ENCODE measurements around the gene TXNRD3.

Gene TXNRD3

DNA sequence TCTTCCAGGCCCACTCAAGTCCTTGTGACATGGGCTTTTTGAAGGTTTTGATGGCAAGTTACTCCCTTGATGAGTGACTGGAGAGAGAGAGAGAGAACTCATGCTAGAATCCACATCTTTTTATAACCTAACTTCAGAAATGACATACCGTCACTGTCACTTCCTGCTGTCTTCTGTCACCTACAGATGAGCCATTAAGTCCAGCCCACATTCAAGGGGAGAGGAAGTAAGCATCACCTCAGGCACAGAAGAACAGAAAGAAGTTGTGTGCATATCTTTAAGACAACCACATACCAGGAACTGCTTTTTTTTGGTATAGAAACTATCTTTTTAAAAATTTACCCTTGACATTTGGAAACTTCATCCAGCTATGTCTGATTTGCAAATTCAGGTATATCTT, 16.6 kb upstream of the TXNRD3 start:
- no peak for DNase-seq

DNA sequence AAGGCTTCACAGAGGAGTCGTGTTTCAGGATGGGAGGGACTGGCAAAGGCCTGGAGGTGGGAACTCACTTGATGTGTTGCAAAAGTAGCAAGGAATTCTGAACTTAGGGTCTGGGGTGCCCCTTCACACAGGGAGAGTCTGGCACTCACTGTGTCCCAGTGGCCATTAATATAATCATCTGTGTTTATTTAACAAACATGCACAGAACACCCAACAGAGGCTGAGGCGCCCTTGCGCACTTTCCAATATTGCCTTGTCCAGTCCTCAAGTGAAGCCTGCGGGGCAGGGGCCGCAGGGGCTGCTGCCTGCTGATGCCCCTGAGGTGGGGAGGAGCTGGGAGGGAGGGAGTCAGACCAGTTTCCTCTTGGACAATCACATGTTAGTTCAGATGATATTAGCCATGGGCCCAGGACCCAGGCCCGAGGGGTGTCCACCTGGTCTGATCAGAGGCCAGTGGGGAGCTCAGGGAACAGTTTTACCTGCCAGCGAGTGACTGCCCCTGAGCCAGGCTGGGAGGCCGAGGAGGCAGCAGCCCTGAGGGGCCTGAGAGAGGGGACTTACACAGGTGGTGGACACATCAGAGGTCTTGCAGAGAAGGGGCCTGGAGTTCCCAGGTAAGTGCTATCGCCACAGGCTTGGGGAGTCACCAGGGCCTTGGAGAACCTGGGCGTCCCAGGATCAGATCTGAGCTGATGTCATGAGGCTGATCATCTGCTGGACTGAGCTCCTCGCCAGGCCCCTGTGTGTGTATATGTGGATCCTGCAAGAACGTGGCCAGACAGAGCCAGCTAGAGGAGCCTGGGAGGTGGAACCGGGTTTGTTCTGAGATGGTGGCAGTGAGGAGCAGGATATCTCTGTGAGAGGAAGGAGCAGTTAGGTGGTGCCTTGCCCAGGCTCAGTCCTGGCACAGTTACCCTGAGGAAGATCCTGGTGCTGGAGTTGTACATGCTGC, 13.8 kb upstream of the TXNRD3 start:
- DNase-seq, result no peak

DNA sequence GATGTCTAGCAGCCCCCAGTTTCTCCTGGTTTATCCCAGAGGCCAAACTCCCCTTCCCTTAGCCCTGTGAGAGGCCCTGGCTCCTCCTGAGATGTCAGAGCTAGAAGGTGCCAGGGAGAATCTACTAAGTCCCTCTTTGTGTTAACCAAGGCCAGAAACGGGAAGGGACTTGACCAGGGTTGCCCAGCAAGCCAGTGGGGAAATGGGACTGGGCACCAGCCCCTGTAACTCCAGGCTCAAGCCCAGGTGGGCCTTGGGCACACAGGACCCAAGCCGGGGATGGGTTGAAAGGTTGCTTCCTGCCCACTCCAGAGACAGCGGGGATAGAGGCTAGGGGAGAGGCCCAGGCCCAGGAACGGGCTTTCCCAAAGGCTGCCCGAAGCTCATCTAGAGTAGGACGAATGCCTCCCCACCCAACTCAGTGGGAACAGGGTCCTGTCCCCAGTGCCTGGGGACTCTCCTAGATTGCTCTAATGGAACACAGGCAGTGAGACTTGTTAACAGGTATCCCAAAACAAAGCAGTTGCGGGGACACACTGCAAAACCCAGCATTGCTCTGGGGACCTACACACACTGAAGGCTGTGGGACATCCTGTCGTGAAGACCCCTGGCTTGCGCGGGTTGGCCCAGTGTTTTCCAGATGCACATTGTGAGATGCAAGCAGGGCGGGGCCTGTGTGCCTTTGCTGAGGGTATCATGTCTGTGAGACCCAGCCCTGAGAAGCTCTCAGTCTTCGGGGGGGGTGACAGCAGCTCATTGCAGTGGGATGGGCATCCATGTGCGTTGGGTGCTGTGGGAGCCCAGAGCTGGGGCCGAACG, 12.9 kb upstream of the TXNRD3 start:
- DNase-seq, result no peak

DNA sequence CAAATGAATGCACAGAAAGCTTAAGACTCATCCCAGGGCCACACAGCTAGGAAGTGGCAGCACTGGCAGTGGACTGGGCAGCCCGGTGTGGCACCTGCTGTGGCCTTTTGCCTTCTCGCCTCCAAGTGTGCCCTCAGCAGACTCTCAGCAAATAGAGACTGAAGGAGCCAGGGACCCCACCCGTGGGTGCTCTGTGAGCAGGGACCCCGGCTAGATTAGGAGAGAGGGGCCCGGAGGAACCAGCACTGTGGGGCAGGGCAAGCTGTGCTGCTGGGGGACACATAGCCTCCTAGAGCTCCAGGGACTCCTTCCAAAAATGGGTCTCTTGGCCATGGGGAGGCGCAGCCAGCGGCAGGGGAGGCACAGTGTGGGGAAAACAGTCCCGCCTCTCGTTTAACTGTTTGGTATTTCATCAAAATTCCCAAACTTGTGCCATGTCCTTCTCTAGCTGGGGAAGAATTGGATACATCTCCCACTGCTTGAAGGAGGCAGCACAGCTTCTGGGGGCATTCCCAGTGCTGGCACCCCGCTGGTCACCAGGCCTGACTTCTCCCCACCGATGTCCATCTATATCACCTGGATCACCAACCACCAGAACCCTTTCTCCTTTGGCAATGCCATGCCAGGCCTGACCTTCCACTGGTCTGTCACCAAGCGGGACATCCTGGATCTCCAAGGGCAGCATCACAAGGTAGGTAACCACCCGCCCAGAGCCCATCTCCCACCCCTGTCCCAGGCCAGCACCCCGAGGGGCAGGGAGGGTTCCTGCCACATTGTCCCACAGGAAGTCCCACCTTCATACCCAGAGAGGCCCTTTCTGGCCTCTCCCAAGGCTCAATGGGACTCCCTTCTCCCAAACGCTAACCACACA, 12.0 kb upstream of the TXNRD3 start:
- no peak for DNase-seq

DNA sequence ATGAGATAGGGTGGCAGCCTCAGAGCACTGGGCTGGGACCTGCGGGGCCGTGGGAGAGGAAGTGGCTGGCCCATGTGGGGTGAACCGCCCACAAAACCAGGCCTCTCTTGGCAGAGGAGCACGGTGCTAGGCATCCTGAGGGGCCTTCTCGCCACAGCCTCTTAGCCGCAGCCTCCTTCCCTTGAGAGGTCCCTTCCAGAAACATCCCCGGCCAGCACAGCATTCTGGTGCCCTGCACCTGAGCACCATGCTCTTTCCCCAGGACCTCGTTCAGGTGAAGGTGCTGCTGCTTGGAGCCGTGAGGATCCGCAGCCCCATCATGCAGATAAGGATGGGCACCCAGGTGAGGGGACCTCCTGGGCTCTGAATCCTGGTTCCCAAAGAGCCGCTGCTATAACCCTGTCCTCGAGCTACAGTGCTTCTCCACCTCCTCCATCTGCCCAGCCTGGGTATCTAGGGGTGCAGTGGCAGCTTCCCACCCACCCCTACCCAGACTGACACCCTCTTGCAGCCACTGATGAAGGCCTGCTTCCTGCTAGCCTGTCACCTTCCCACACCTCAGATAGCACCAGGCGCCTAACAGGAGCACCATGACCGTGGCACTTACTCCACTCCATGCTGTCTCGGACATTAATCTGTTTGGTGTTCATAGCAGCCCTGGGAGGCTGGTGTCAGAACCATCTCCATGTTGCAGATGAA, 11.2 kb upstream of the TXNRD3 start:
- no peak for DNase-seq

DNA sequence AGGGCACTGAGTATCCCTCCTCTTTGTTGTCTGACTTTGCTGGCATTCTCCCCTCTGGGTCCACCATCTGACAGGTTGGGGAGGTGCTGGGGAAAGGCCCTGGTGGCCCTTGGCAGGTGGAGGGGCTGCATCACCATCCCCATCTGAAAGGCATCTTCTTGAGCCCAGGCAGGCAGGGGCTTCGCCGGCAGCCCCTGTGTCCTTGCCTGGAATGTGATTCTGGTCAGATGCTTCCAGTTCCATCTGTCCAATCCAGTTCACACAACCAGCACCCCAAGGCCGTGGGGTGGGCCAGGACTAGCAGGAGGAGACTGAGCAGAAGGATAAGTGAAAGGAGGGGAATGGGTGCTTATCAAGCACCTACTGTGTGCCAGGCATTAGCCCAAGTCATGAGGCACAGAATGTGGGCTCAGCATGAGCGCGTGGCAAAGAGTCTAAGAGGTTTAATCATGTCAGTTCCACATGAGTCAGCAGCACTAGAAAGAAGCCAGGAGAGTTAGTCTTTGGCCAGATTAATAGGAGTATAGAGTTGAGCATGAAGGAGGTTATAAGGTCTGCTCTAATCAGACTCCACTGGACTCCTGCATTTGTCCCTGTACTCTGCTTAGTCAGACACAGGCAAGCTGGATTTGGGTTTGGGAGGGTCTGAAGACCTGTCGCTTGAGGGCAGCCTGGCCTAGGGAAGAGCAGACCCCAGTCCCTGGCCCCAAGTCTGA, 10.5 kb upstream of the TXNRD3 start:
- DNase-seq, result no peak

DNA sequence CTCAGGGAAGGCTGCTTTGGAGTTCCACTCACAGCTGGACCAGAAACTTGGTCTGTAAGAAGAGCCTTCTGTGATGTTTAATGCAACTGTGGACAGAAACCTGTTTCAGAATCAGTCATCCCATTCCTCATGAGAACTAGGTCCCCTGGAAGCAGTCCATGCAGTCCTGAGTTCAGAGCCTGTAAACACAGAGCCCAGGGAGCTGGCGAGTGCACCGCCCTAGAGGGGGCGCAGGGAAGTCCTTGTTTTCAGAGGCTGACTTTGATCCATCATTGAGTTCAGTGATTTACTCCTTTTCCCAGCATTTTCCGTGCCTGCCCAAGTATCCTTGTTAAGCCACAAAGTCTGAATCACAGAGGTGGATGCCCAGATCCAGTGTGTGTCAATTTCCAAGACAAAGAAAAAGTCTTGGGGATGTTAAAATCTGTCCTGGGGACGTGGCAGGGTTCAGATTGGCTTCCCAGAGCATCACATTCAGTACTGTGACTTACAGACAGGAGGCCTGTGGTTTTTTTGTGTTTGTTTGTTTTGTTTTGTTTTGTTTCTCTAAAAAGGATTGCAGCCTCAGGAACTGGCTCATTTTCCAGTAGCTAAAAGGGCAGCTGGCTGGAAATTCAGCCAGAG, 9.8 kb upstream of the TXNRD3 start:
- no peak for DNase-seq

DNA sequence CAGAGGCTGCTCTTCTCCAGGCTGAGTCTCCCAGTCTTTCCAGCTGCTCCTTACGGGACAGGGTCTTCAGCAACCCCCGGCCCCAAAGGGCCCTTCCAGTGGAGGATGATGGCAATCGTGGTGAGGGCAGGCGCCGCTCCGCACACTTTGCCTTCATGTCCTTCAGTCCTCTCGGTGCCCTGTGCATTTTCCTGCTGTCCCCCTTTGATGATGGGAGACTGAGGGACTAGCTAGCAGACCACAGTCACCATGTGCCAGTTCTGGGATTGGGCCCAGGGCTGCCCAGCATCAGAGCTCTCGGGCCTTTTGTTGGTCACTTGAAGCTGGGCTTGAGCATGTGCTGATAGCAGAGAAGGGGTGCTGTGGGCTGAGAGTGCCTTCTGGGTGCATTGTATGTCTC, 8.8 kb upstream of the TXNRD3 start:
- no peak for DNase-seq

DNA sequence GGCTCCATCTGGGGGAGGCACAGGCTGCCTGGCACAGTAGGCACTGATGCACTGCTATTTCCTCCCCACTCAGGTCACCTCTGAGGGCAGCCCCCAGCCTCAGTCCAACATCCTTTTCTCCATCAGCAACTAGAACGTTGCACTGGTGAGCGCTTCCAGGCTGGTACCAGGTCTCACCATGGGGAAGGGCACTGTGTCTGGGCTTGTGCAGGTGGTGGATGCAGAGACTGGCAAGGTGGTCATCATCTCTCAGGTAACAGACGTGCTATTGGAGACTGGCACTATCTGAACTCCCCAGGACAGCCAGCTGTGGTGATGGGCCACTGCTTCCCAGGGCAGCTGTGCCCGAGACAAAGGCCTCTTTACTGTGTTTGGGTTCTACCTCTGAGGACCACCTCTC, 8.3 kb upstream of the TXNRD3 start:
- no peak for DNase-seq

DNA sequence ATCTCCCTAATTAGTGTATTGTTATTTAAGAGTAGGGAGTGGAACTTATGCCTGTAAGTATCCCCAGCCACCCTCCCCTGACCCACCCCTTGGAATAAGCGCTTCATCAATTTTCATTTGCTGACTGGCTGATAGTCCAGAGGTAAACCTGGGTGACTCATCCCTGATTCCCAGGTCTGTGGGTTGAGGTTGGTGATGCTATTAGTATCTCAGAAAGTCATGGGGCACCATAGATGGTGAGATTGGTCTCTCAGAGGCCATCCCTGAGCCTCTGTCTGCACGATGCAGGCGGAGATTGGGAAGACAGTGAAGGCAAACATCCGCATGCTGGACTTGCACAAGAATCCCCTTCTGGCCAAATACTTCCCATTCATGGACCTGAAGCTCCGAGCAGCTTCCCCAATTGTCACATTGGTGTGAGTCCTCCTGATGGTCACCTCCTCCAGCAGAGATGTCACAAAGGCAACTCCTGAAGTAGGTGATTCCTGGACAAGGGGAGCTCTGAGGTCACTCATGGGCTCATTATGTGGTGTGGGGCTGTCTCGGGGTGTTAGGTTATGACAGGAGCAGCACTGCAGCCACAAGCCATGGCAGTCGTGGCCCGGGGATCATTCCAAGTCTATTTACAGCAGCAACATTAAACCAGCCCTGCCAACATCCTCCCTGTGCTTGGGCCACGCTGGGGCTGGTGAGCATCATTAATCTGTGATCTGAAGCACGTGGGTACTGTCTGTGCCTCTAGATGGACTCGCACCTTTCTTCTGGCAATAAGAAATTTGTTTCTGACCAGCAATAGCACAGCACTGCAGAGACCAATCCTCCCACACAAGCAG, 6.8 kb upstream of the TXNRD3 start:
- DNase-seq, result no peak

DNA sequence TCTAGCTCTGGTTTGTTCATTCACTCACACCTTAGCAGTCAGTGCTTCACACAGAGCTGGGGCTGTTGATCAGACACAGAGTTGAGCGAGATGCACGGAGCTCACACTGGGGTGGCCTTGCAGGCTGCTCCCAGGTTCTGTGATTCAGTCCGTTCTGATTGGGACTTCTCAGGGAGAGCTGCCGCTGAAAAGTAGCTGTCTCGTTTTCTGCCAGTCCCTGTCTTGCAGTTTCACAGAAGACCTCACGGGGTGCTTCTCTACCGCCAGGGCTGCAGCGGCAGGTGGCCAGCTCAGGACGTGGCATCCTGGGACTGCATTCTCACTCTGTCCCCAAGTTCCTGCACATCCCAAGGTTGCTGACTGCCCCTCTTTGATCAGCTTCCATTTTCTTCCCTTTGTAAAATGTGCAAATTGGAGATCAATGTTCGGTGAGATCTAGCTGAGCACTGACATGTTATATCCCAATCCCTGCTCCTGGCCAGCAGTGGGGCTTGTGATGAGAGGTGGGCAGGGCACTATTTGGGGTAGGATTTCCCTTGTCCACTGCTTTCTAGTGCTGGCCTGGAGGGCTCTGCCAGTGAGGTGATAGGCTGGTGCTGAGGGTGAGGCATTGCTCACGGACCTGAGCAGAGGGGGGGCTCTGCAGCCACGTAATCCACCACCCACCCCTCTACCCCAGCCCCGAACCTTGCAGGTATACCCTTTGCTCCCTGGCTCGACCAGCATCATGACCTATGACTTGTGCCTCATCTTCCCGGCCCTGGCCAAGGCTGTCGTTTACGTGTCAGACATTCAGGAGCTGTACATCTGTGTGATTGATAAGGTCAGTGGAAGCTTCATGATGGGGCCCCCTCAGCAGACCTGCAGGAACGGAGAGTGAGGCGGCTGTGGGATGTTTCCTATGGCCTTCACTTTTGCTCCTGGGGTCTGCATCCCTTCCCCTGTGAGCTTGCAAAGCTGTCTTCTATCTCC, 5.3 kb upstream of the TXNRD3 start:
- no peak for DNase-seq

DNA sequence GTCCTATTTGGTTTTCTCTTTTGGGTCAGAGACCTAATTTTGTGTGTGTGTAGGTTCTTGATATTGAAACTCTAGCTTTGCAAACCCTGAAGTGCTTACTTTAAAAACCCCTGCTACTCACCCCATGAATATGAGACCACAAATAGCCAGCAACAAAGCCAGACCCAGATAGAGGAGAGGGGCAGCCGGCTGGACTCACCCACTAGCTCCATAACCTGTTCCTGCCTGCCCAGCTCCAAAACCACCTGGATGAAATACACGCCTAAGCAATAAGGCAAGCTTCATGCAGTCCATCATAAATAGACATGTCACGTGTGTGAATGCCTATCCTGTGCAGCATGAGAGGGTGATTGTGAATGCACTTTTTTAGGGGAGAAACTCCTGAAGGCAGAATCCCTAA, 3.7 kb upstream of the TXNRD3 start:
- no peak for DNase-seq

DNA sequence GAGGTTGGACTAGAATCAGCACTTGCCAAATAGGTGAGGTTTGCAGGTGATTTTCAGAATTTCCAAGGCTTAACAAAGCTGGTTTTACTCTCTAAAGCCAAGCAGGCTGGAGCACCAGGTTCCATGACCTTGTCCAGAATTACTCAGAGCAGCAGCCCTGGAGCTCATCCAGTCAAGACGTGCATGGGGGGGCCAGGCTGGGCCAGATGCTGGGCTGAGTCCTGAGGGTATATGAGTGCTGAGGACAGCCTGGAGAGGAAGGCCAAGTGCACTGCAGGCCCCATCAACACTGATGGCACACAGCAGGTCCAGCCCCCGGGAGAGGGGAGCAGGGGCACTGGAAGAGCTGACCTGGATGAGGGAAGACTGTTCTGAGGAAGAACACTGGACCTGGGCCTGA, 3.0 kb upstream of the TXNRD3 start:
- DNase-seq, result no peak

DNA sequence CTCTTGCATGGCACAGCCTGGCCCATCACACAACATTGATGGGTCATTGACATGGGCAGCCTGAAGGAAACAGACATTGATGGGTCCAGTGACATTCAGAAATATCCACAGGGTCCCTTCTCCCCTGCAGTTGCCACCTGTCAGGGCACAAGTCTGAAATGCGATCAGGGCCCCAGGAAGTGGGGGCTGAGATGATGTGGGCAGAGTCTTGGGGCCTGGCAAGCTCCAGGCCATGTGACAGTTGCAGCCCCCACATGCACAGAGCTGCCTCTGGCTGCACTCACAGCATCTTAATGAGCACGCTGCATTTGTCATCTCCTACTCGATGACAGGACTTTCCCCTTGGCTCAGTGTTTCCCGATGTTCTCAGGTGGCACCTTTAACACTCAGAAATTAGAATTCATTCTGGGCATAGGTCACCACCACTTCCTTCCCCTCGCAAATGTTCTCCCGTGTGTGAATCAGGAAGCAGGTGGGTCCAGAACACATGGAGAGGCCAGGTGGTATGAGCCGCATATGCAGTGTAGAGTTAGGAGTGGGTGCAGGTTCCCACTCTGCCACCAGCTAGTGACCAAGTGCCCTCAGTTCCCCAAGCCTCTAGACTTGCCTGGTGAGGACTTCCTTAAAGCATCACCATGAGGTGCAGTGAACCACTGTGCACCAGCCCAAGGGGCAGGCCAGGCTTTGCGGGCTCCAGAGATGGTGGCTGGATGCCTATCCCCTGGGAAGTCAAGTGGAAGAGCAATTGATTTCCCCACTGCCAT, 1.6 kb upstream of the TXNRD3 start:
- DNase-seq, result no peak

DNA sequence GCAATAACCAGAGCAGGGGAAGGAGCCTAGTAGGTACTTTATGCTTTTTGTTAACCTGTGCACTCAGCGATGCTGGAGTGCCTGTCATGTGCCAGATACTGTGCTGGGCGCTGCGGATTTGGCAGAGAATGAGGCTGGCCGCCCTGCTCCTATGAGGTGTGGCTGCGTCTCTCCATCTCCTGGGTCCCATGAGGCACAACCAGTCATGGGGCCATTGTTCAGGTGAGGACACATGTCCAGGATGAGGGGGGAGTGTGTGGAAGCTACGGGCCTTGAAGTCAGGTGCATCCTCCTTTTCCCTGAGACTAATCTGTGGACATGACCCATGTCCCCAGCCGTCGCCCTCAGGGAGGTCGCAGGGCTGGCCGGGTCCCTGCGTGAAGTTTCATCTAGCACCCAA, 963 bp upstream of the TXNRD3 start:
- no peak for DNase-seq

DNA sequence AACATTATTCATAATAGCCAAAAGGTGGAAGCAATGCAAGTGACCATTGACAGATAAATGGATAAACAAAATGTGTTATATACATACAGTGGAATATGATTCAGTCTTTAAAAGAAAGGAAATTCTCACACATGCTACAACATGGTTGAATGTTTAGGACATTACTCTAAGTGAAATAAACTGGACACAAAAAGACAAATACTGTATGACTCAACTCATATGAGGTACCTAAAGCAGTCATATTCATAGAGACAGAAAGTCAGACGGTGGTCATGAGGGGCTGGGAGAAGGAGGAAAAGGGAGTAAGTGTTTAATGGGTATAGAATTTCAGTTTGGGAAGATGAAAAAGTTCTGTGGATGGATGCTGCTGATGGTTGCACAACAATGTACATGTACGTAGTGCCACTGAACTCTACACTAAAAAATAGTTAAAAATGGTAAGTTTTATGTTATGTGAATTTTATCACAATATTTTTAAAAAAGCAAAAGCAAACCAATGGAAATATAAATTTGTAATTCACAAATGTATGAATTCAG, 5.3 kb downstream of the TXNRD3 start:
- no peak for DNase-seq

DNA sequence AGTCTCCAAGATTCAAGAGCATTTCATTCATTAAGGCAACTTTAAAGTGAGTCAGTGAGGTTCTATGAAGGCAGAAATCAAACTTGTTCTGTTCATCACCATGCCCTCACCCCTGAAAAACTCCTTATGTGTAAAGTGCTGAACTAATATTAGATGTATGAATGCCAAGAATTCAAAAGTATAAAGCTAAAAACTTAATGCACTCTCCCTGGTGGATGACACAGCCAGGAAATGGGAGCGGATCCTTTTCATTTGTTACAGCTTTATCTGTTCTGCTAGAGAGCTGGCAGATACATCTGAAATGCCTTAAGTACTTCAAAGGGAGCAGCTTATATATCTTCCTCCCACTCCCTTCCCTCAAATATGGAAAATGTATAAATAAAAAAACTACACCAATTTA, 8.2 kb downstream of the TXNRD3 start:
- DNase-seq, result no peak

DNA sequence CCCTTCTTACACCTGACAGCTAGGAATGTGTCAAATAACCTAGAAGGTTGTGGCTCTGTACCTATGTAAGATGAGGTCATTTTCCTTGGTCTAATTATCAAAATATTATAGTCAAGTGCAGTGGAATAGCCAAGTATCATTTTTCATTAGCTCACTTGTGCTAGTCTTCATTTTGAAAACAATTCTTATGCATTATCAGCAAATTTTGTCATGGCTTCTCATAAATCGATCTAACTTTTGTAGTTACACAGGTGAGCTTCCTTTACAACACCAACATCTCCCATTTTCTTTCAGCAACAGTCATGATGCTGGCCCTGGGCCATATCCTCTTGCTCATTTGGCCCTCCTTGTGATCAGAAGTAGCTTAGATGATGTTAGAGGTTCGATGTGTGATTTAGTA, 10.3 kb downstream of the TXNRD3 start:
- DNase-seq, result no peak
